HCT116 (cell line): Measurements from ENCODE around the gene CXCR6. TPM values are rescaled to one million over a fixed set of nuclear protein-coding genes. Genes with fewer than 3 reads are reported as not detected.
"Not testable (repeated sequence)": the region's sequence is repeated elsewhere in the genome, so short reads cannot be mapped to it uniquely, and the experiment has no call there.

ENCODE experiments used
- ATAC-seq: fragments of 200-7000 bp; cut with Tn5 transposase; 2 replicates; pipeline ENCODE4 v1.9.1; 2020; ENCODE audit warnings: mild to moderate bottlenecking, moderate library complexity
- BruUV-seq: library from RNA; stranded (reverse); fragments of 400-500 nt; replicated peaks from 2 replicates; lab custom pipeline; 2021; lab: Mats Ljungman, UMichigan
- CTCF ChIA-PET: fragments of 300-600 bp; sonication (Branson Sonifier 250); formaldehyde crosslinking; loops from one replicate; lab custom pipeline; 2021; ENCODE audit warnings: antibody characterized with exemption; lab: Charles Lee
- POLR2A ChIA-PET: fragments of 300-600, 350-600 bp; sonication (Branson Sonifier 250); formaldehyde crosslinking; loops from one replicate; lab custom pipeline; 2021; ENCODE audit warnings: antibody characterized with exemption; lab: Charles Lee
- RAD21 ChIA-PET, 2 experiments: fragments of 300-600 bp; sonication (Branson Sonifier 250); formaldehyde crosslinking; loops; one replicate each; lab custom pipeline; 2023; ENCODE audit warnings: low total read pairs in 2 of 2; ENCODE audit not compliant: uncharacterized antibody in 2 of 2, unreplicated experiment in 2 of 2, low non-redundant PET in 1 of 2; lab: Charles Lee
- DNase-seq: peaks from one replicate; pipeline ENCODE4 v3.0.0-alpha.2; 2010; ENCODE audit warnings: low read depth, low spot score
- H2AFZ ChIP-seq: fragments of 200-600 bp; shearing (Covaris generic), sonication (generic); 2 replicates; pipeline ENCODE4 v1.6.1; 2017; ENCODE audit warnings: low read depth, mixed run types, mixed read lengths, antibody characterized with exemption, low read length; ENCODE audit not compliant: poor library complexity, severe bottlenecking
- H3K27ac ChIP-seq: 2 replicates; pipeline ENCODE4 v1.5.1; 2012; ENCODE audit warnings: low read depth, low read length
- H3K27me3 ChIP-seq: fragments of 200-600 bp; sonication (generic); 2 replicates; pipeline ENCODE4 v1.6.1; 2016; ENCODE audit warnings: mixed run types, low read length, mixed read lengths; ENCODE audit not compliant: insufficient read depth
- H3K36me3 ChIP-seq, 2 experiments: fragments of 200-500 bp in 1 of 2; fragments of 200-600 bp in 1 of 2; sonication (Bioruptor generic) in 1 of 2; sonication (generic) in 1 of 2; 2 replicates each; pipeline versions ENCODE4 v1.5.1 to v1.6.1; 2014 to 2016; ENCODE audit warnings: low read length in 2 of 2, inconsistent platforms in 1 of 2, mixed read lengths in 1 of 2, mixed run types in 1 of 2; ENCODE audit not compliant: insufficient read depth in 2 of 2, control insufficient read depth in 1 of 2
- H3K4me1 ChIP-seq, 2 experiments: fragments of 200-600 bp in 1 of 2; sonication (generic) in 1 of 2; 2 replicates each; pipeline versions ENCODE4 v1.5.1 to v1.6.1; 2012 to 2017; ENCODE audit warnings: low read length in 2 of 2, inconsistent platforms in 1 of 2, mild to moderate bottlenecking in 1 of 2, mixed read lengths in 1 of 2, mixed run types in 1 of 2, moderate library complexity in 1 of 2; ENCODE audit not compliant: insufficient read depth in 2 of 2, control insufficient read depth in 1 of 2
- H3K4me2 ChIP-seq: fragments of 200-600 bp; sonication (generic); 2 replicates; pipeline ENCODE4 v1.6.1; 2017; ENCODE audit warnings: mixed run types, low read length, mixed read lengths
- H3K4me3 ChIP-seq, 2 experiments: fragments of 200-600 bp in 1 of 2; sonication (generic) in 1 of 2; replicated peaks in 1 of 2; 2 replicates each; pipeline ENCODE4 v1.5.1; 2011 to 2016; ENCODE audit warnings: low read length in 2 of 2, control low read depth in 1 of 2, low read depth in 1 of 2, mild to moderate bottlenecking in 1 of 2, mixed read lengths in 1 of 2, mixed run types in 1 of 2
- H3K79me2 ChIP-seq: fragments of 200-600 bp; sonication (generic); 2 replicates; pipeline ENCODE4 v1.6.1; 2017; ENCODE audit warnings: mild to moderate bottlenecking, mixed run types, low read length, moderate library complexity, mixed read lengths; ENCODE audit not compliant: insufficient read depth
- H3K9ac ChIP-seq: fragments of 200-600 bp; sonication (generic); 2 replicates; pipeline ENCODE4 v1.6.1; 2016; ENCODE audit warnings: low read length, mixed read lengths
- H3K9me2 ChIP-seq: fragments of 200-600 bp; sonication (generic), shearing (Covaris generic); 2 replicates; pipeline ENCODE4 v1.6.1; 2017; ENCODE audit warnings: mixed run types, mild to moderate bottlenecking, moderate library complexity; ENCODE audit not compliant: insufficient read depth
- H3K9me3 ChIP-seq, 2 experiments: fragments of 200-500 bp in 1 of 2; fragments of 200-600 bp in 1 of 2; sonication (Bioruptor generic) in 1 of 2; sonication (generic) in 1 of 2; 2 replicates each; pipeline ENCODE4 v1.6.1; 2014 to 2017; ENCODE audit warnings: low read length in 2 of 2, mixed read lengths in 2 of 2, inconsistent platforms in 1 of 2, low read depth in 1 of 2, mild to moderate bottlenecking in 1 of 2, mixed run types in 1 of 2, moderate library complexity in 1 of 2; ENCODE audit not compliant: control insufficient read depth in 1 of 2, insufficient read depth in 1 of 2
- H4K20me1 ChIP-seq: fragments of 200-600 bp; sonication (generic), shearing (Covaris generic); 2 replicates; pipeline ENCODE4 v1.6.1; 2017; ENCODE audit warnings: mixed run types, mild to moderate bottlenecking, moderate library complexity; ENCODE audit not compliant: insufficient read depth
- CBX3 ChIP-seq: IDR thresholded peaks from 2 replicates; pipeline ENCODE4 v1.6.1; 2012; ENCODE audit warnings: low read depth
- CEBPB ChIP-seq: IDR thresholded peaks from 2 replicates; pipeline ENCODE4 v1.6.1; 2012; ENCODE audit warnings: low read depth
- EGR1 ChIP-seq: IDR thresholded peaks from 2 replicates; pipeline ENCODE4 v1.6.1; 2012; ENCODE audit warnings: low read depth
- EZH2phosphoT487 ChIP-seq: fragments of 200-600 bp; IDR thresholded peaks from 2 replicates; pipeline ENCODE4 v1.6.1; 2018; ENCODE audit warnings: antibody characterized with exemption, borderline replicate concordance
- MAX ChIP-seq: IDR thresholded peaks from 2 replicates; pipeline ENCODE4 v1.6.1; 2012
- POLR2A ChIP-seq: IDR thresholded peaks from 2 replicates; pipeline ENCODE4 v1.7.0; 2011; ENCODE audit warnings: borderline replicate concordance; ENCODE audit not compliant: insufficient read depth, insufficient read length; ENCODE audit errors: extremely low read depth
- POLR2AphosphoS5 ChIP-seq: IDR thresholded peaks from 2 replicates; pipeline ENCODE4 v1.6.1; 2011; ENCODE audit warnings: mild to moderate bottlenecking, low read depth, low read length, moderate library complexity
- RAD21 ChIP-seq: IDR thresholded peaks from 2 replicates; pipeline ENCODE4 v1.6.1; 2012; ENCODE audit warnings: low read depth, mild to moderate bottlenecking
- SIN3A ChIP-seq: IDR thresholded peaks from 2 replicates; pipeline ENCODE4 v1.6.1; 2012; ENCODE audit warnings: low read depth
- SP1 ChIP-seq: IDR thresholded peaks from 2 replicates; pipeline ENCODE4 v1.6.1; 2012; ENCODE audit warnings: low read depth
- TCF7L2 ChIP-seq: IDR thresholded peaks from 2 replicates; pipeline ENCODE4 v1.7.0; 2011; ENCODE audit warnings: borderline replicate concordance, inconsistent platforms; ENCODE audit not compliant: insufficient read depth, insufficient read length; ENCODE audit errors: extremely low read depth
- YY1 ChIP-seq: IDR thresholded peaks from 2 replicates; pipeline ENCODE4 v1.6.1; 2011; ENCODE audit warnings: low read length, low read depth, moderate library complexity, mild to moderate bottlenecking; ENCODE audit not compliant: insufficient replicate concordance; ENCODE audit errors: extremely low read depth
- ZFX ChIP-seq: fragments of 450-650 bp; IDR thresholded peaks from 2 replicates; pipeline ENCODE4 v1.6.1; 2017
- ZNF274 ChIP-seq: fragments of 200-500 bp; sonication (Bioruptor generic); IDR thresholded peaks from 2 replicates; pipeline ENCODE4 v1.6.1; 2014; ENCODE audit warnings: mild to moderate bottlenecking, low read depth, low read length, inconsistent platforms
- intact Hi-C: fragments of 100-400 bp; cut with micrococcal nuclease; formaldehyde crosslinking; loops from 2 replicates; pipeline ENCODE4 v1.10.0; 2022
- total RNA-seq: library from RNA; stranded (reverse); gene quantifications from one replicate; pipeline ENCODE4 v1.2.1, GENCODE V29; 2021; ENCODE audit not compliant: unreplicated experiment

Gene CXCR6
- total RNA-seq, 1 experiment from 2014 or later, result not detected

GRCh38 chr3:45995236-45996192, 52.2 kb downstream of the CXCR6 start, which contains the start of gene FYCO1:
TSS of gene FYCO1 (minus strand) at chr3:45995824. CDS start at chr3:45984910, 10,914 bp downstream.
- H3K27me3 ChIP-seq, result no peaks in the 10 kb centered on the region
- H3K4me2 ChIP-seq, result peak within 1 kb of the TSS; percentile 95
- H3K36me3 ChIP-seq, result no peaks in the 10 kb centered on the region
- RAD21 ChIA-PET, result interaction anchor here in 1 of 2 experiments (0.6 kb wide), 1 partner anchor 109 kb away, joined by 4 read pairs; no protein-coding TSS in a partner anchor
- H4K20me1 ChIP-seq, result no peaks in the 10 kb centered on the region
- H3K79me2 ChIP-seq, result peaks cover 24% of the 10 kb centered on the region
- peaks cover 5 to 14% of the 10 kb centered on the region in 2 experiments; a peak in 3 of 4 replicates for H3K4me1 ChIP-seq
- BruUV-seq, result TSS peak; percentile 76
- POLR2A ChIA-PET, result interaction anchor here (0.6 kb wide), 1 partner anchor 608 kb away, joined by 3 read pairs; no protein-coding TSS in a partner anchor
- no peaks in the 10 kb centered on the region for H3K9me3 ChIP-seq
- CTCF ChIA-PET, result no interaction called here
- no peaks in the 10 kb centered on the region for H3K9me2 ChIP-seq
- peak within 1 kb of the TSS; percentile 73 to 97 for H3K4me3 ChIP-seq
- ATAC-seq (peak; percentile 98), DNase-seq (peak; percentile 76)
- H3K27ac ChIP-seq, result peak within 1 kb of the TSS; percentile 56; the same call in 1 of the 2 replicates
- H3K9ac ChIP-seq, result peak within 1 kb of the TSS; percentile 90
- TF ChIP-seq ZNF274, result no peak
- TF ChIP-seq SIN3A, result peak; percentile 53; the same call in 1 of the 2 replicates
- no peak for TF ChIP-seq EZH2phosphoT487
- TF ChIP-seq TCF7L2, result peak; percentile 22
- TF ChIP-seq CBX3, result peak; percentile 63
- TF ChIP-seq POLR2A, result no peak
- peak; percentile 59 for TF ChIP-seq SP1
- peak; percentile 81 for TF ChIP-seq MAX
- TF ChIP-seq YY1, result peak; percentile 93
- TF ChIP-seq CEBPB, result no peak
- TF ChIP-seq POLR2AphosphoS5, result peak; percentile 77
- TF ChIP-seq RAD21, result no peak
- TF ChIP-seq EGR1, result peak; percentile 84
- peak; percentile 54; the same call in 1 of the 2 replicates for TF ChIP-seq ZFX
- intact Hi-C loops, result no loop called here
- H2AFZ ChIP-seq, result peak within 1 kb of the TSS; percentile 93

GRCh38 chr3:45997499-45997898, 54.2 kb downstream of the CXCR6 start:
- ATAC-seq, H3K27me3 ChIP-seq, CTCF ChIA-PET, H3K9me3 ChIP-seq, H3K4me2 ChIP-seq, H3K9ac ChIP-seq, H3K4me3 ChIP-seq, H4K20me1 ChIP-seq, RAD21 ChIA-PET, DNase-seq, POLR2A ChIA-PET, H3K9me2 ChIP-seq, H3K27ac ChIP-seq, H2AFZ ChIP-seq, intact Hi-C loops, H3K36me3 ChIP-seq, BruUV-seq: not testable (repeated sequence)
- H3K4me1 ChIP-seq, result peaks cover 5 to 14% of the 10 kb centered on the region in 2 experiments; a peak in 3 of 4 replicates
- H3K79me2 ChIP-seq, result peaks cover 12% of the 10 kb centered on the region
